ENCODE measurements around the gene CDC42BPG. TPM values are rescaled to one million over a fixed set of nuclear protein-coding genes. Genes with fewer than 3 reads are reported as not detected.

The CDC42BPG gene
- total and polyA plus RNA-seq, 2 of the 8 experiments (the other 6 are each of a cell fraction or from before 2014, with no cell fraction given) = 3.7 to 10.6 TPM

DNA sequence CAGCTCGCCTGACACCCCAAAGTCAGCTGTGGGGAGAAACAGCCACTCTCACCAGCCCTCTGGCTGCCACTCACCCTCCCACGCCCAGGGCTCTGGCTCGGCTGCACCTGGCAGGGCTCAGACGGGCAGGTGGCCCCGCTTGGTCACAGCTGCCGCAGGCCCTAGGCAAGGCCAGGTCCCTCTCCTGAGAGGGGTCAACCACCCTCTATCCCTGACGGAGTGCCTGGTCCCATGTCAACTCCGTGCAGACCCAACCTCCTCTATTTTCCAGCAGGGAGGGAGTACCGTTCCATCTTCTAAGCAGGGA lies 43.3 kb downstream of the CDC42BPG start:
- Histone ChIP-seq H3K9ac (replicated peaks in 1 of 4; ENCODE audit: extremely low read depth in 1 of 4, low read depth in 3 of 4, low read length in 3 of 4) (no peak overlapping the region), H3K9me3 (ENCODE audit: insufficient read depth in 2 of 2, low read depth in 1 of 2, low read length in 1 of 2) (no peaks in the 10 kb centered on the region), H2AK5ac (ENCODE audit: low read depth, low read length) (no peak overlapping the region), H3K4me2 (ENCODE audit: insufficient read depth in 1 of 2, low read depth in 2 of 2, low read length in 2 of 2) (no peak overlapping the region), H2BK120ac (replicated peaks; ENCODE audit: low read depth, low read length) (no peak overlapping the region), H4K20me1 (replicated peaks in 1 of 2; ENCODE audit: control insufficient read depth in 1 of 2, insufficient read depth in 2 of 2, low read length in 2 of 2) (peaks cover 2 to 5% of the 10 kb centered on the region in 2 experiments), H3K79me1 (ENCODE audit: low read depth, low read length) (no peaks in the 10 kb centered on the region; the same call in 1 of the 2 replicates), H4K8ac (ENCODE audit: extremely low read depth, insufficient read depth, low read length) (no peak overlapping the region), H2BK12ac (ENCODE audit: low read depth, low read length) (no peak overlapping the region), H3K4ac (replicated peaks; ENCODE audit: insufficient read length, low read depth, low read length) (no peak overlapping the region), H3K4me3 (ENCODE audit: extremely low read depth in 1 of 4, insufficient read depth in 2 of 4, low read depth in 3 of 4, low read length in 4 of 4) (no peak overlapping the region), H3K79me2 (ENCODE audit: control insufficient read depth in 1 of 2, insufficient read depth in 2 of 2, low read length in 2 of 2) (no peaks in the 10 kb centered on the region), H2BK20ac (ENCODE audit: low read length) (no peak overlapping the region), H2AFZ (ENCODE audit: low read length) (no peak overlapping the region), H4K5ac (ENCODE audit: insufficient read length, low read depth, low read length) (no peak overlapping the region), H3K14ac (ENCODE audit: insufficient read length) (no peak overlapping the region), H3K23me2 (ENCODE audit: low read depth, low read length) (peaks cover 8% of the 10 kb centered on the region; the same call in 1 of the 2 replicates), H2BK5ac (ENCODE audit: low read depth, low read length) (no peak overlapping the region), H2BK15ac (ENCODE audit: low read length) (no peak overlapping the region), H3K27ac (ENCODE audit: low read depth, low read length) (no peak overlapping the region), H3K36me3 (ENCODE audit: control insufficient read depth in 2 of 4, insufficient read depth in 4 of 4, low read length in 3 of 4) (peaks cover 4 to 10% (median 6%) of the 10 kb centered on the region in 4 experiments; a peak in 4 of 8 replicates), H3K27me3 (replicated peaks in 1 of 4; ENCODE audit: control insufficient read depth in 3 of 4, extremely low read depth in 1 of 4, insufficient read depth in 3 of 4, low read length in 3 of 4) (no peaks in the 10 kb centered on the region), H4K91ac (replicated peaks; ENCODE audit: insufficient read length, low read length) (no peak overlapping the region), H3K23ac (ENCODE audit: insufficient read length) (no peak overlapping the region), H3K4me1 (replicated peaks in 1 of 4; ENCODE audit: control insufficient read depth in 3 of 4, insufficient read depth in 4 of 4, low read length in 3 of 4) (peaks cover 0 to 14% (median 5%) of the 10 kb centered on the region in 4 experiments; a peak in 5 of 7 replicates), H3K56ac (replicated peaks; ENCODE audit: insufficient read length, low read depth, low read length) (no peak overlapping the region), H3K18ac (ENCODE audit: extremely low read depth, low read length) (no peak overlapping the region)
- ChIA-PET POLR2A (ENCODE audit: partially characterized antibody) (interaction anchor here (0.7 to 2.7 kb wide), 5 partner anchors 10 to 115 kb away, joined by 3 to 7 read pairs (median 4); no protein-coding TSS in a partner anchor), CTCF (ENCODE audit: partially characterized antibody) (interaction anchor here (1.2 to 4.4 kb wide), 4 partner anchors 10 to 48 kb away, joined by 4 to 21 read pairs (median 7); no protein-coding TSS in a partner anchor)
- no peak for FAIRE-seq
- 90% methylated on average over 8 of the region's 9 CpGs; no CpG with 5 or more reads in 1 of the 2 experiments for WGBS, 2 experiments (ENCODE audit: extremely low coverage in 1 of 2, insufficient coverage in 1 of 2, insufficient read length in 1 of 2, insufficient replicate concordance in 2 of 2, low coverage in 1 of 2, low lambda C conversion rate in 2 of 2, missing lambda C conversion rate in 1 of 2)
- TF ChIP-seq HDAC2 (IDR thresholded peaks at IDR 0.05; ENCODE audit: borderline replicate concordance in 1 of 2, low read depth in 2 of 2, low read length in 2 of 2) = no peak
- no peak for TF ChIP-seq CBX8 (IDR thresholded peaks at IDR 0.05; ENCODE audit: borderline replicate concordance, low read depth, low read length)
- no peak for TF ChIP-seq BRCA1 (IDR thresholded peaks at IDR 0.05; ENCODE audit: low read depth, low read length)
- TF ChIP-seq BACH1 (IDR thresholded peaks at IDR 0.05; ENCODE audit: low read length) = no peak
- TF ChIP-seq MAFK (IDR thresholded peaks at IDR 0.05; ENCODE audit: low read depth, low read length) = no peak
- TF ChIP-seq RXRA (IDR thresholded peaks at IDR 0.05; ENCODE audit: insufficient read depth, low read depth, low read length) = no peak
- TF ChIP-seq, protein P1, sequence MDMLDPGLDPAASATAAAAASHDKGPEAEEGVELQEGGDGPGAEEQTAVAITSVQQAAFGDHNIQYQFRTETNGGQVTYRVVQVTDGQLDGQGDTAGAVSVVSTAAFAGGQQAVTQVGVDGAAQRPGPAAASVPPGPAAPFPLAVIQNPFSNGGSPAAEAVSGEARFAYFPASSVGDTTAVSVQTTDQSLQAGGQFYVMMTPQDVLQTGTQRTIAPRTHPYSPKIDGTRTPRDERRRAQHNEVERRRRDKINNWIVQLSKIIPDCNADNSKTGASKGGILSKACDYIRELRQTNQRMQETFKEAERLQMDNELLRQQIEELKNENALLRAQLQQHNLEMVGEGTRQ (IDR thresholded peaks at IDR 0.05; ENCODE audit: low read length) = no peak
- no peak for TF ChIP-seq SP2 (IDR thresholded peaks at IDR 0.05; ENCODE audit: low read length)
- TF ChIP-seq TAF1 (IDR thresholded peaks at IDR 0.05; ENCODE audit: low read depth, low read length) = no peak
- no peak for DNase-seq (ENCODE audit: low read depth in 1 of 2, low spot score in 2 of 2)
